Measurements from ENCODE around the gene OR2H2. TPM values are rescaled to one million over a fixed set of nuclear protein-coding genes. Genes with fewer than 3 reads are reported as not detected.

Gene OR2H2
- total and polyA plus RNA-seq, 4 donors = not detected

DNA sequence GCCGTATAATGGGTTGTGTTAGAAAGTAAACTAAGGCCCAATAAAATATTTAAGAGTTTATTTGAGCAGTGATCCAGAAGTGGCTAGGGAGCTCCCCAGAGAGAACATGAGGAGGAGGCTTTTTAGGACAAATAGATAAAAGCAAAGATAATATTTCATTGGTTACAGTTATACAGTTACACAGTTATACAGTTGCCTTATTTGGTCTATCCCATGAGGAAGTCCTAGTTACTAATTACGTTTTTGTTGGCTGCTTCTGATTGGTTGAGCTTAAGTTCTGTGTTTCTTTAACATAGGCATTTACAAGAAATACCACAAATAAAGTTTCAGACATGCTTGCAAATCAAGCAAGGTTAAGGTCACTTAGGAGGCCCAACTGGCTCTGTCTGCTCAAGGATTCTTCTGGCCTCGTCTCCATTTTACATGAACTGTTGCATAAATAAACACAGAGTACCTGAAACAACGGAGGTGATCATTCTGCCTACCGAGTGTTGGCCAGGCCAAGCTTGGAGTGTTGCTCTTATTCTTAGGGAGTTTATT lies 32.3 kb upstream of the OR2H2 start:
- Histone ChIP-seq H3K27ac (ENCODE audit: low read depth in 1 of 2, low read length in 2 of 2) (no peak overlapping the region), H3K4me3 (ENCODE audit: low read depth in 1 of 3, low read length in 3 of 3) (no peak overlapping the region)
- 49% methylated on average over 5 of the region's 5 CpGs for WGBS

More for the DNA sequence above, 32.3 kb upstream of the OR2H2 start:
- Histone ChIP-seq H3K27me3 (ENCODE audit: control insufficient read depth in 4 of 4, insufficient read depth in 4 of 4, low read length in 3 of 4) (peaks cover 0 to 7% (median 0%) of the 10 kb centered on the region in 4 donors), H3K36me3 (ENCODE audit: control insufficient read depth in 4 of 4, insufficient read depth in 3 of 4, low read depth in 1 of 4, low read length in 3 of 4) (peaks cover 0 to 1% (median 0%) of the 10 kb centered on the region in 4 donors), H3K9me3 (ENCODE audit: control insufficient read depth in 4 of 4, low read length in 3 of 4) (peaks cover 0 to 7% (median 0%) of the 10 kb centered on the region in 4 donors), H3K4me1 (ENCODE audit: control insufficient read depth in 4 of 4, insufficient read depth in 4 of 4, low read length in 3 of 4) (peaks cover 0 to 10% (median 2%) of the 10 kb centered on the region in 4 donors), H3K9ac (ENCODE audit: low read depth in 1 of 2, low read length in 2 of 2) (no peak overlapping the region)
- TF ChIP-seq ATF3 (IDR thresholded peaks at IDR 0.05) = no peak
- TF ChIP-seq EGR1 (IDR thresholded peaks at IDR 0.05; ENCODE audit: low read depth in 2 of 2) = no peak
- TF ChIP-seq JUND (IDR thresholded peaks at IDR 0.05) = no peak
- no peak for TF ChIP-seq GABPA (IDR thresholded peaks at IDR 0.05 in 1 of 2, conservative IDR thresholded peaks at IDR 0.05 in 1 of 2)
- TF ChIP-seq ZBTB33 (IDR thresholded peaks at IDR 0.05) = no peak
- TF ChIP-seq FOXA2 (IDR thresholded peaks at IDR 0.05) = no peak
- TF ChIP-seq, protein P1, sequence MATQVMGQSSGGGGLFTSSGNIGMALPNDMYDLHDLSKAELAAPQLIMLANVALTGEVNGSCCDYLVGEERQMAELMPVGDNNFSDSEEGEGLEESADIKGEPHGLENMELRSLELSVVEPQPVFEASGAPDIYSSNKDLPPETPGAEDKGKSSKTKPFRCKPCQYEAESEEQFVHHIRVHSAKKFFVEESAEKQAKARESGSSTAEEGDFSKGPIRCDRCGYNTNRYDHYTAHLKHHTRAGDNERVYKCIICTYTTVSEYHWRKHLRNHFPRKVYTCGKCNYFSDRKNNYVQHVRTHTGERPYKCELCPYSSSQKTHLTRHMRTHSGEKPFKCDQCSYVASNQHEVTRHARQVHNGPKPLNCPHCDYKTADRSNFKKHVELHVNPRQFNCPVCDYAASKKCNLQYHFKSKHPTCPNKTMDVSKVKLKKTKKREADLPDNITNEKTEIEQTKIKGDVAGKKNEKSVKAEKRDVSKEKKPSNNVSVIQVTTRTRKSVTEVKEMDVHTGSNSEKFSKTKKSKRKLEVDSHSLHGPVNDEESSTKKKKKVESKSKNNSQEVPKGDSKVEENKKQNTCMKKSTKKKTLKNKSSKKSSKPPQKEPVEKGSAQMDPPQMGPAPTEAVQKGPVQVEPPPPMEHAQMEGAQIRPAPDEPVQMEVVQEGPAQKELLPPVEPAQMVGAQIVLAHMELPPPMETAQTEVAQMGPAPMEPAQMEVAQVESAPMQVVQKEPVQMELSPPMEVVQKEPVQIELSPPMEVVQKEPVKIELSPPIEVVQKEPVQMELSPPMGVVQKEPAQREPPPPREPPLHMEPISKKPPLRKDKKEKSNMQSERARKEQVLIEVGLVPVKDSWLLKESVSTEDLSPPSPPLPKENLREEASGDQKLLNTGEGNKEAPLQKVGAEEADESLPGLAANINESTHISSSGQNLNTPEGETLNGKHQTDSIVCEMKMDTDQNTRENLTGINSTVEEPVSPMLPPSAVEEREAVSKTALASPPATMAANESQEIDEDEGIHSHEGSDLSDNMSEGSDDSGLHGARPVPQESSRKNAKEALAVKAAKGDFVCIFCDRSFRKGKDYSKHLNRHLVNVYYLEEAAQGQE (IDR thresholded peaks at IDR 0.05) = no peak
- TF ChIP-seq HNF4G (IDR thresholded peaks at IDR 0.05) = no peak
- TF ChIP-seq NR2F2 (IDR thresholded peaks at IDR 0.05) = no peak
- TF ChIP-seq HNF4A (conservative IDR thresholded peaks at IDR 0.05) = no peak
- no peak for TF ChIP-seq FOXA1 (IDR thresholded peaks at IDR 0.05)
- no peak for TF ChIP-seq TAF1 (conservative IDR thresholded peaks at IDR 0.05)
- TF ChIP-seq, protein P2, sequence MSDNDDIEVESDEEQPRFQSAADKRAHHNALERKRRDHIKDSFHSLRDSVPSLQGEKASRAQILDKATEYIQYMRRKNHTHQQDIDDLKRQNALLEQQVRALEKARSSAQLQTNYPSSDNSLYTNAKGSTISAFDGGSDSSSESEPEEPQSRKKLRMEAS (IDR thresholded peaks at IDR 0.05) = no peak
- no peak for TF ChIP-seq RXRA (IDR thresholded peaks at IDR 0.05)
- TF ChIP-seq, protein P3, sequence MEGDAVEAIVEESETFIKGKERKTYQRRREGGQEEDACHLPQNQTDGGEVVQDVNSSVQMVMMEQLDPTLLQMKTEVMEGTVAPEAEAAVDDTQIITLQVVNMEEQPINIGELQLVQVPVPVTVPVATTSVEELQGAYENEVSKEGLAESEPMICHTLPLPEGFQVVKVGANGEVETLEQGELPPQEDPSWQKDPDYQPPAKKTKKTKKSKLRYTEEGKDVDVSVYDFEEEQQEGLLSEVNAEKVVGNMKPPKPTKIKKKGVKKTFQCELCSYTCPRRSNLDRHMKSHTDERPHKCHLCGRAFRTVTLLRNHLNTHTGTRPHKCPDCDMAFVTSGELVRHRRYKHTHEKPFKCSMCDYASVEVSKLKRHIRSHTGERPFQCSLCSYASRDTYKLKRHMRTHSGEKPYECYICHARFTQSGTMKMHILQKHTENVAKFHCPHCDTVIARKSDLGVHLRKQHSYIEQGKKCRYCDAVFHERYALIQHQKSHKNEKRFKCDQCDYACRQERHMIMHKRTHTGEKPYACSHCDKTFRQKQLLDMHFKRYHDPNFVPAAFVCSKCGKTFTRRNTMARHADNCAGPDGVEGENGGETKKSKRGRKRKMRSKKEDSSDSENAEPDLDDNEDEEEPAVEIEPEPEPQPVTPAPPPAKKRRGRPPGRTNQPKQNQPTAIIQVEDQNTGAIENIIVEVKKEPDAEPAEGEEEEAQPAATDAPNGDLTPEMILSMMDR (IDR thresholded peaks at IDR 0.05; ENCODE audit: low read depth, low read length, missing input control) = no peak
- TF ChIP-seq SP1 (IDR thresholded peaks at IDR 0.05) = no peak
- TF ChIP-seq YY1 (IDR thresholded peaks at IDR 0.05) = no peak
- no peak for TF ChIP-seq RAD21 (IDR thresholded peaks at IDR 0.05)
- DNase-seq (ENCODE audit: low spot score) = no peak

Measured in liver (tissue), 9 donors.